Measurements from ENCODE around the gene RBX1. TPM values are rescaled to one million over a fixed set of nuclear protein-coding genes. Genes with fewer than 3 reads are reported as not detected.
"Not testable (repeated sequence)": the region's sequence is repeated elsewhere in the genome, so short reads cannot be mapped to it uniquely, and the experiment has no call there.

The RBX1 gene
- polyA plus RNA-seq, 4 donors: 68.6 to 79.9 (median 71.2) TPM

DNA sequence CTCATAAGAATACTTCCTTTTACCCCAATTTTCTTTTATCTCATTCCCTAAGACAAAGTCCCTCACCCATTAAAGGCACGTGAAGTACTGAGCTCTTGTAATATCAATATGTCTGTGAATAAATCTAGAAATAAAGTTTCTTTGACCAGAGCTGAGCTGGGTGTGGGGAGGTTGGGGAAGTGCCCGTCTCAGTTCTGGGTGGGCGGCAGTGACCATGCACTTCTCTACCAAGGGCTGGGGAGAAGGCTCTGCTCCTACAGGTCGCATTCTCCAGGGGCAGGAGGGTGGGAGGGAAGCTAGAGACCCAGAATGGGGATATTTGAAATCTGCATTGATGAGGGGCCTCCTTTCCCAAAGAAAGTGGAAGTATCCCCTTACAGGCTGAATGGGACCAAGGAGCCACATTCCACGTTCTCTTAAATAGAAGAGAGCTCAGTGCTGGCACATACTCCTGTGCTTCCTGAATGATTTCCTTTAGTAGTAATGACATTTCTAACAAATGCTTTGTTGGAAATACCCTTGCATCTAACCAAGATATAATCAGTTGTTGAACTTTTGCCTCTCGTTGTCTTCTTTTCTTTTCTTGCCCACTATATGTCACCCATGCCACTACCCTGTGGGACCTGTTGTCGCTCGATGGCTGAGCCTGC, 16.1 kb downstream of the RBX1 start:
- DNase-seq (ENCODE audit: low read depth in 4 of 4, low spot score in 2 of 4): no peak

DNA sequence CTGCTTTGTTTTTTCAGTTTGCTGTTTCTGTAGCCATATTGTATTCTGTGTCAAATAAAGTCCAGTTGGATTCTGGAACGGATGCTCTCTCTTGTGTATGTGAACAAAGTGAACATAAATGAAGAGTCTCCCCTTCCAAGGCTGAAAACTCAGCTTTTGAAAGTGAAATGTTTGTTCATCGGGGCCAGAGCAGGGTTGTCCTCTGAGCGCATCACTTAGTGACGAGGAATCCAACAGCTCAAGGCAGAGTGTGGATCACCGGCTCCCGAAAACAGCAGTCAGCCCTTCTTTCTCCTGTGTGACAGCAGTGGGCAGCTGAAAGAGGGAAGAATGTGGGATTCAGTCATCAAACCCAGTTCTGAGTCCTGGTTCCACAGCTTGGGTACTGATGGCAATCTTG, 21.4 kb downstream of the RBX1 start:
- no peak for DNase-seq (ENCODE audit: low read depth in 4 of 4, low spot score in 2 of 4)

DNA sequence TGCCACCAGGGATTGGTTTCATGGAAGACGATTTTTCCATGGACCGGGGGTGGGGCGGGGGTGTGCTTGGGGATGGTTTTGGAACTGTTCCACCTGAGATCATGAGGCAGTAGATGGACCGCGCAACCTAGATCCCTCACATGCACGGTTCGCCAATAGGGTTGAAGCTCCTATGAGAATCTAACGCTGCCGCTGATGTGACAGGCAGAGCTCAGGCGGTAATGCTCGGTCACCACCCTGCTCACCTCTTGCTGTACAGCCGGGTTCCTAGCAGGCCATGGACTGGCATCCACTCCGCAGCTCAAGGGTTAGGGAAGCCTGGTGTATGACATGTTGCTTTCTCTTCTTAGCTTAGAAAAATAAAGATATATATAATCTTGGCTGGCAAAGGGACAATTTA, 22.0 kb downstream of the RBX1 start:
- no peak for DNase-seq (ENCODE audit: low read depth in 4 of 4, low spot score in 2 of 4)

DNA sequence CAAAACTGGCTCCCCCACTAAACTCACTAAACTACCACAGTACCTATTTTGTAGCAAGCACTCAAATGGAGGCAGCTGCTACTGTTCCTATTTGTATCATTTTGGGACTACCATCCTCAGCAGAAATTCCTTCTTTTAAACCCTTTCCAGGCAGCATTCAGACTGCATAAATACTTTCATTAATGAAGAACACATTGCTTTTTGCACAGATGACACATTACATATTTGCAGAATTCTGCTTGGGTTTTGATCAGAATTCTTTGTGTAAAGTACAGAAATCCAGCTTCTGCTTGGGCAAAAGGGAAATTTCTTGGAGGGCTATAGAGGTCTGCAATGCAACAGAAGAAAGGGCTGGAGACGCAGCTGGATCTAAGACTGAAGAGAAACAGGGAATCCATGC, 24.2 kb downstream of the RBX1 start:
- DNase-seq (ENCODE audit: low read depth in 4 of 4, low spot score in 2 of 4): no peak

DNA sequence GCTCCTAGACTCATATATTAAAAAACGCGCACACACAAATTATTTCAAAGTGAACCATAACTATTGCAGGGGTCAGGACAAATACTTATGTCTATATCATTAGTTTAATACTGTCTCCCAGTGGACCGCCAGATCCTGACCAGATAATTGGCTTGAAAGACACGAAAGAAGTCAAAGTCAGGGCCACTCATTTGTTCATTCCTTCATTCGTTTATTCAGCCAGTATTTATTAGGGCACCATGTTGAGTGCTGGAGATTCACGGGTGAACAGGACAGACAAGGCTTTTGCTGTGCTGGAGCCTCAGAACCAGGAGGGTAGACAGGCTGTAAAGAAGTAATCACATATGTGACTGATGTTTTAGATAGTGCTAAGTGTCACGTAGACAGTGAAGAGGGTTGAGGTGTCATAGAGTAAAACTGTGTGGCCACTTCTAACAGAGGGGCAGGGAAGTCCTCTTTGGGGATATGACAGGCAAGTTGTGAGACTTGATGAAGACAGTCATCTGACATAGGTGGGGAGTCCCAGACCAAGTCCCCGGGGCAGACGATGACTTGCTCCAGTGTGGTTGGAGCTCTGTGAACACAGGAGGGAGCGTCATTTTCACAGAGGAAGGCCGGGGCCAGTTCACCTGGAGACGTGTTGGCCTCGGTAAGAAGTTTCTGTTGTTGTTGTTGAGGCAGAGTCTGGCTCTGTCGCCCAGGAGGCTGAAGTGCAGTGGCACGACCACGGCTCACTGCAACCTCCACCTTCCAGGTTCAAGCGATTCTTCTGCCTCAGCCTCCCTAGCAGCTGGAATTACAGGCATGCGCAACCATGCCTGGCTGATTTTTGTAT, 25.9 kb downstream of the RBX1 start:
- DNase-seq (ENCODE audit: low read depth in 4 of 4, low spot score in 2 of 4): no peak

DNA sequence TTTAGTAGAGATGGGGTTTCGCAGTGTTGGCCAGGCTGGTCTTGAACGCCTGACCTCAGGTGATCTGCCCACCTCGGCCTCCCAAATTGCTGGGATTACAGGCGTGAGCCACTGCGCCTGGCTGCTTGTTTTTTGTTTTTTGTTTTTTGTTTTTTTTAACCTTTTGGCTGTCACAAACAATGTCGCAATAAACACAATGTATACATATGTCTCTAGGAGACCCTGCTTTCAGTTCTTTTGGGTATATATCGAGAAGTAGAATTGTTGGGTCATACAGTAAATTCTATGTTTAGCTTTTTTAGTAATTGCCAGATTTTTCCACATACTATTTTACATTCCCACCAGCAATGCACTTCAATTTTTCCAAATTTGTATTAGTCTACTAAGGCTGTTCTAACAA, 28.0 kb downstream of the RBX1 start:
- no peak for DNase-seq (ENCODE audit: low read depth in 4 of 4, low spot score in 2 of 4)

DNA sequence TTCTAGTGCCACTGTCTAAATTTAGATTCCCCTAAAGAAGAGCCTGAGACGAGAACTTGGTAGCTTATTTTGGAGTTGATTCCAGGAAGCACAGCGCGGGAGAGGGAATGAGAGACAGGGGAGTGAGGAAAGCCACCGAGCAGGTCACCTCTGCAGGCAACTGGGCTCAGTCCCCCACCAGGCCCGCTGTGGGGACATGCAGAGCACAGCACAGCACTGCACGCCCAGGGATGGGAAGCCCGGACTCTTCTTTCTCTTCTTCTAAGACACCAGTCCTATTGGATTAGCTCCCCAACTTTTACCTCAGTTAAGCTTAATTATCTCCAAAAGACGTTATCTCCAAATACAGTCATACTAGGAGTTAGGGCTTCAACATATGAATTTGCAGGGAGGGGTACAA, 28.7 kb downstream of the RBX1 start:
- no peak for DNase-seq (ENCODE audit: low read depth in 4 of 4, low spot score in 2 of 4)

DNA sequence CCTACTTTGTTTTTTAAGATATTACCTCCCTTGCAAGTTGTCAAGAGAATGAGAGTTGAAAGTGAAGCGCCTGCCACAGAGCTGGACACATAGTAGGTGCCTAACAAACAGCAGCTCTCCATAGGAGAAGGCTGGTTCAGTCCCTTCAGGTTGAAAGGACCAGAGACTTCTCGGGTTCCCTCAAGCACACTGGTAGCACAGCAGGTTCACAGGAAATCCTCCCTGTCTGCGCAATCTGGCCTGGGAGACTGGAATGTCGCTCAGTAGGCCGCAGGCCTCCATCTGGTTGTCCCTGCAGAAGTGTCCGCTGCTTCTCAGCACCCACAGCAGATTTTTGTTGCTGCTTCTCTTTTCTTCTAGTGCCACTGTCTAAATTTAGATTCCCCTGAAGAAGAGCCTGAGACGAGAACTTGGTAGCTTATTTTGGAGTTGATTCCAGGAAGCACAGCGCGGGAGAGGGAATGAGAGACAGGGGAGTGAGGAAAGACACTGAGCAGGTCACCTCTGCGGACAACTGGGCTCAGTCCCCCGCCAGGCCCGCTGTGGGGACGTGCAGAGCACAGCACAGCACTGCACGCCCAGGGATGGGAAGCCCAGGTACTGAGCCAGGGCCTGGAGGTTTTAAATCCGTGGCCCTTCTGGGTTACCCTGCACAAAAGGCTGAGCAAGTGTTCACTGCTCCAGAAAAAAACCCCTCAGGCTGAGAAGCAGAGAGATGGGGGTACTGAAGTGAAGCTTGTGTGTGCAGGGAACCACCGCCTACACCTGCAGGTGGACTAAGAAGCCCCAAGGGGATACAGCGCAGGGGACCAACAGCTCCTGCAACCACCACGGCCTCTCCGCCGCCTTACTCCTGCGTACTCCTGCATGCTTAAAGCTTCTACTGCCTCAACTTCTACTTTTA, 31.6 kb downstream of the RBX1 start:
- no peak for DNase-seq (ENCODE audit: low read depth in 4 of 4, low spot score in 2 of 4)

DNA sequence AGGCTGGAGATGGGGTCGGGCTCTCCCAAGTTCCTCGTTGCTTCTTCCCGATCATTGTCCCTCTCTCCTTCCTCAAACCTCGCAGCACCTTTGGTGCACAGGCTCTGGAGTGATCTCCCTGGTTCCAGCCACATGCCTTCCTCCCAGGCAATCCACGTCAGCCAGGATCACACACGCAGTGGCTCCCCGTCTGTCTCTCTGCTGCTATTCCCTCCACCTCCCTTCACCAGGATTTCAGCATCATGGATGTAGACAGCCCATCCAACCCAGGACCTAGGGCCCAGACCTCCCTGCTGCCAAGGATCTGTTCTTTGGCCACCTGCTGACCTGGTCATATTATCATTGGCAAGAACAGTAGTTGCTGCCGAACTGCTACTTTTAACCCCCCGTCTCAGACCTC, 40.1 kb downstream of the RBX1 start:
- DNase-seq (ENCODE audit: low read depth in 4 of 4, low spot score in 2 of 4): no peak

DNA sequence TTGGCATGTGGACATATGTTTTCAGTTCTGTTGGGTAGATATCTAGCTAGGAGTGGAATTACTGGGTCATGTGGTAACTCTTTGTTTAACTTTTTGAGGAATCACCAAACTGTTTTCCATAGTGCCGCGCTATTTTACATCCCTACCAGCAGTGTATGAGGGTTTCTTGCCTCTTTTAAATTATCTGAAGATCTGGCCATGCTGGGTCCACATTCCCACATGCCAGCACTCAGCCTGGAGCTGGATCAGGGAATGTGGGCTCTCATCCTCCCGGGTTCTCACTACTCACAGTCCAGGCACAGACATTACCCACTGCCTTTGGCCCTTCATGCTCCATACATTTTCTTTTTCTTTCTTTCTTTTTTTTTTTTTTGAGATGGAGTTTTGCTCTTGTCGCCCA, 44.6 kb downstream of the RBX1 start:
- DNase-seq (ENCODE audit: low read depth in 4 of 4, low spot score in 2 of 4): no peak

DNA sequence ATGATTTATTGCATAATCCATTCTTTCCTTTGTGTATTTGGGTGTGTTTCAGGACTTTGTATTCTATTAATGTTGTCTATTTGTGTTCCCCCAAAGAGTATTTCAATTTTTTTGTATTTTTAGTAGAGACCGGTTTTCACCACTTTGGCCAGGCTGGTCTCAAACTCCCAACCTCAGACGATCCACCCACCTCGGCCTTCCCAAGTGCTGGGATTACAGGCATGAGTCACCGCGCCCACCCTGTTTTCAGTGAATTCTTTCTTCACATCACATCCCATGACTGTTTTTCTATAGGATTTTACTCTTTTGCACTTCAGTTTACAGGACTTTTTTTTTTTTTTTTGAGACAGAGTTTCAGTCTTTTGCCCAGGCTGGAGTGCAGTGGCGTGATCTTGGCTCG, 46.3 kb downstream of the RBX1 start:
- DNase-seq (ENCODE audit: low read depth in 4 of 4, low spot score in 2 of 4): no peak

DNA sequence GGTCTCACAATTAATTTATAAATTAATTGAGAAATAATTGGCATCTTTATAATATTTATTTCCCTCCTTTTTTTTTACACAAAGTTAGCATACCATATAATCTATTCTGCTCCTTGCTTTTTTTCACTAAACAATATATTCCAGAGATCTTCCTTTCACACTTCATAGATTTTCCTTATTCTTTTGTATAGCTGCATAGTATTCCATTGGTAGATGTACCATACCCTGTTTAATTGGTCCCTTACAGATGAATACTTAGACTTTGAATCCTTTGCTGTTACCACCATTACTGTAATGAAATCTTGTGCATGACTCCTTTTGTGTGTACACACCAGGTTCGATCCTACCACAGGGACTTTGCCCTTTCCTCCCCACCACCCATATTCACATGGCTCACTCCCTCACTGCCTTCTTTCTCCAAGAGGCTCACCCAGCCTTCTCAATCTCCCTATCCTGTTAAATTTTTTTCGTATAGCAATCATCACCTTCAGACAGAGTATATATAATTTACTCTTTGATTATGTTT, 48.9 kb downstream of the RBX1 start:
- no peak for DNase-seq (ENCODE audit: low read depth in 4 of 4, low spot score in 2 of 4)

DNA sequence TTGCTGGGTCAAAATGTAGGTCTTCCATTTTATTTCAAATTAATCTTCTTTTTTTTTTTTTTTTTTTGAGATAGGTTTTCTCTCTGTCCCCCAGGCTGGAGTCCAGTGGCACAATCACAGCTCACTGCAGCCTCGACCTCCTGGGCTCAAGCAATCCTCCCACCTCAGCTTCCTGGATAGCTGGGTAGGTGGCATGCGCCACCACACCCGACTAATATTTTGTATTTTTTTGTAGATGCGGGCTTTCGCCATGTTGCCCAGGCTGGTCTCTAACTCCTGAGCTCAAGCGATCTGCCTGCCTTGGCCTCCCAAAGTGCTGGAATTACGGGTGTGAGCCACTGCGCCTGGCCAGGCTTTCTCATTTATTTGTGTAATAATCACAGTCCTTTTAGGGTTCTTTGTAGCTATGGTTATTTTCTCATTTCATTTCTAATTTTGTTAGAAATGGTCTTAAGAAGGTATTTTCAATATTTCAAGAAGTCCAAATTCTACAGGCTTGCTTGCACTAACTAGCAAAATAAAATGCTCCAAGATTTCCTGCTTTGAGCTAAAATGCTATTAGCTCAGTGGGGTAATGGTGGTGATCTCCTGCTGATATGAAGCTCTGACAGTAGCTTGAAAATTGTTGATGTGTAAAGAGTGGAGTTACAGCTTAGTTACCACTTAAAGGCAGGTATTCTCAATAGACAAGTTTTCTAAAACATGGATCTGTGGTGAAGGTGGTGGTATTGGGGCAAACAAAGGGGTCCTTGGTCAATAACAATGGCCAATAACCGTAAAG, 50.0 kb downstream of the RBX1 start:
- no peak for DNase-seq (ENCODE audit: low read depth in 4 of 4, low spot score in 2 of 4)

DNA sequence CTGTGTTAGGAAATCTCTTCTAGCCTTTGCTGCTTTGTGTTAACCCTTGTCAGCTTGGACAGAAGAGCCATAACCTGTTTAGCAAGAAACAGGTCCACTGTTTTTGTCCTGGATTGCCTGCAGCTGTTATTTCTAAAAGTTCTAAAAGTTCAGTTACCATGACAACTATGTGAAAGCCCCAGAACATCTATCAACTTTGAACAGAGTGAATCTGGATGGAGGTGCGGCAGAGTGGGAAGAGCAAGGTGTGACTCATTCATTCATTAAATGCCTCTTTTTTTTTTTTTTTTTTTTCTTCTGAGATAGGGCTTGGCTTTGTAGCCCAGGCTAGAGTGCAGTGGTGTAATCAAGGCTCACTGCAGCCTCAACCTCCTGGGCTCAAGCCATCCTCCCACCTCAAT, 50.5 kb downstream of the RBX1 start:
- DNase-seq (ENCODE audit: low read depth in 4 of 4, low spot score in 2 of 4): no peak

DNA sequence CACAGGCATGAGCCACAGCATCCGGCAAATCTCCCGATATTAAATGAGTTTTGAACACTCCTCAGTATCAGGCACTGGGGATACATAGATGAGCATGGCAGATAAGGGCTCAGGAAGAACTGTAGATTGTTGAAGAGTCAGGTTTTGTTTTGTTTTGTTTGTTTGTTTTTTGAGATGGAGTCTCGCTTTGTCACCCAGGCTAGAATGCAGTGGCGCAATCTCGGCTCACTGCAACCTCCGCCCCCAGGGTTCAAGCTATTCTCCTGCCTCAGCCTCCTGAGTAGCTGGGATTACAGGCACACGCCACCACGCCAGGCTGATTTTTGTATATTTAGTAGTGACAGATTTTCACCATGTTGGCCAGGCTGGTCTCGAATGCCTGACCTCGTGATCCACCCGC, 51.2 kb downstream of the RBX1 start:
- not testable (repeated sequence) for DNase-seq (ENCODE audit: low read depth in 4 of 4, low spot score in 2 of 4)

DNA sequence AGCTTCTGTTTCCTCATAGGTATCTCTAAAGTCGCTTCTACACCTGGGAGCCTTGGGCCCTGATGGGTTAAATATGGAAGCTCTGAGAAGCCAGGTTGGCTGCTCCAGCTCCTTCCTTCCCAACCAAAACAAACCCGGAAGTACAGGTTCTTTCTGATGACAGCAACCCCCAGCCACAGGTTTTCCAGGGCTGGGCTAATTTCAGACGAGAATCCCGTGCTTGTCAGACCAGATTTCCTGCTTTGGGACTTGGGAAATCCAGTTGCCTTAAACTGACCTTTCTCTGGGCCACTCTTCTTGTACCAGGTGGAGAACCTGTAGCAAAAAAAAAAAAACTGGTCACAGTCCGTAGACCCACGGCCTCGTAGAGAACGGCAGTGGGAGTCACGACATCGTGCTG, 51.9 kb downstream of the RBX1 start:
- no peak for DNase-seq (ENCODE audit: low read depth in 4 of 4, low spot score in 2 of 4)

DNA sequence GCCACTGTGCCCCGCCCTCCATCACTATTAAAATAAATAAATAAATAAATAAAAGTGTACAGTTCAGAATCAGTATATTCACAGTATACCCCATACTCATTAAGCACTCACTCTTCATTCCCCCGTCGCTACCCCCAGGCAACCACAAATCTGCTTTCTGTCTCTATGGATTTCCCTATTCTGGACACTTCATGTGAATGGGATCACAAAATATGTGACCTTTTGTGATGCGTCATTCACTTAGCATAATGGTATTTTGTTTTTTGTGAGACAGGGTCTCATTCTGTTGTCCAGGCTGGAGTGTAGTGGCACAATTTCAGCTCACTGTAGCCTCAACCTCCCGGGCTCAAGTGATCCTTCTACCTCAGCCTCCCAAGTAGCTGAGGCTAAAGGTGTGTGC, 52.8 kb downstream of the RBX1 start:
- no peak for DNase-seq (ENCODE audit: low read depth in 4 of 4, low spot score in 2 of 4)

DNA sequence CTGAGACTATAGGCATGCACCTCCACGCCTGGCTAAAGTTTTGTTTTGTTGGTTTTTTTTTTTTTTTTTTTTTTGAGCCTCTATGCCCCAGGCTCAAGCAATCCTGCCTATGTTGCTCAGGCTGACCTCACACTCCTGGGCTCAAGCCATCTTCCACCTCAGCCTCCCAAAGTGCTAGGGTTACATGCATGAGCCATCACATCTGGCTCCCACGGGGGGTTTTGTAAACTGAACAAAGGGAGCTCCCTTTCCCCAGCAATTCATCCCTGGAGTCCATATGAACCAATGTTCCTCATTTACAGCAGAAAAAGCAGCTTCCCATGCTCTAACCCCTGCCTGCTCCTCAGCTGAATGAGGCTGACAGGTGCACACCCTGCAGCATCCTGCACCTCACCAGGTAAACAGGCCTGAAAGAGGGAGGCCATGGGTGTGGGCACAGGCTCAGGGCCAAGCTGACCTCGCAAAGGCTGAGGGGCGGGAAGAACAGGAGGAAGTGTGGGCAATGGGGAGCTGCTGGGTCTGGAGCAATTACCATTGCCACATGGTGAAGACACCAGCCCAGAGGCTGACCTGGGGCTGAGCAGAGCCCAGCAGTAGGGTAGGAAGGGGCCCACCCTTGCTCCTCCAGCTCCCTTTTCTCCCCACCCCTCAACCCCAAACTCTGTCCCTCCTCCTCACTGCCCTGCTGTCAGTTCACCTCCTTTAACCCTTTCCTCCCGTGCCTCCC, 58.2 kb downstream of the RBX1 start:
- DNase-seq (ENCODE audit: low read depth in 4 of 4, low spot score in 2 of 4): no peak

DNA sequence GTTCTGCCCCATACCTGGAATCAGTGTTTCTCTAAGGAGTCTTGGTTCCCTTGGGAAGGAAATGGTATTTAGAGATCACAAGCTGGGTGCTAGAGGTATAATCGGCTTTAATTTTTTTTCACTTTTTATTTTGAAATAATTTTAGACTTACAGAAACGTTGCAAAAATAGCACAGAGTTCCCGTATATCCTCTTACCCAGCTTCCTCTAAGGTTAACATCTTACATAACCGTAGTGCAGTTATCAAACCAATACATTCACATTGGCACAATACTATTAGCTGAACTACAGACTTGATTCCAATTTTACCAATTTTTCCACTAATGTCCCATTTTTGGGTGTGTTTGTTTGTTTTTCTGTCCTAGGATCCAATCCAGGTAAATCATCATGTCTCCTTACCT, 63.8 kb downstream of the RBX1 start:
- no peak for DNase-seq (ENCODE audit: low read depth in 4 of 4, low spot score in 2 of 4)
